Effector memory CD4-positive, alpha-beta T cell (primary cell): ENCODE data around the gene SLC1A7.

Experiments used
- DNase-seq, 3 donors: peaks; one replicate each; pipeline ENCODE4 v3.0.0-alpha.2; 2020
- H3K27ac ChIP-seq: 2 replicates; pipeline ENCODE4 v1.7.0; 2013; ENCODE audit warnings: mild to moderate bottlenecking, low read length, moderate library complexity; ENCODE audit not compliant: insufficient read depth, poor library complexity, severe bottlenecking
- H3K27me3 ChIP-seq: replicated peaks from 2 replicates; pipeline ENCODE4 v1.7.0; 2013; ENCODE audit warnings: mild to moderate bottlenecking, low read length; ENCODE audit not compliant: insufficient read depth, control insufficient read depth, poor library complexity, severe bottlenecking
- H3K36me3 ChIP-seq: 2 replicates; pipeline ENCODE4 v1.7.0; 2013; ENCODE audit warnings: mild to moderate bottlenecking, low read length, moderate library complexity; ENCODE audit not compliant: control insufficient read depth, insufficient read depth
- H3K4me1 ChIP-seq: 2 replicates; pipeline ENCODE4 v1.7.0; 2013; ENCODE audit warnings: low read length, mild to moderate bottlenecking; ENCODE audit not compliant: control insufficient read depth, insufficient read depth, poor library complexity, severe bottlenecking
- H3K4me3 ChIP-seq: 2 replicates; pipeline ENCODE4 v1.7.0; 2013; ENCODE audit warnings: low read length, low read depth, mild to moderate bottlenecking; ENCODE audit not compliant: insufficient read depth, poor library complexity, severe bottlenecking
- H3K9me3 ChIP-seq: 2 replicates; pipeline ENCODE4 v1.7.0; 2013; ENCODE audit warnings: mild to moderate bottlenecking, low read length, moderate library complexity; ENCODE audit not compliant: control insufficient read depth

Gene SLC1A7

DNA sequence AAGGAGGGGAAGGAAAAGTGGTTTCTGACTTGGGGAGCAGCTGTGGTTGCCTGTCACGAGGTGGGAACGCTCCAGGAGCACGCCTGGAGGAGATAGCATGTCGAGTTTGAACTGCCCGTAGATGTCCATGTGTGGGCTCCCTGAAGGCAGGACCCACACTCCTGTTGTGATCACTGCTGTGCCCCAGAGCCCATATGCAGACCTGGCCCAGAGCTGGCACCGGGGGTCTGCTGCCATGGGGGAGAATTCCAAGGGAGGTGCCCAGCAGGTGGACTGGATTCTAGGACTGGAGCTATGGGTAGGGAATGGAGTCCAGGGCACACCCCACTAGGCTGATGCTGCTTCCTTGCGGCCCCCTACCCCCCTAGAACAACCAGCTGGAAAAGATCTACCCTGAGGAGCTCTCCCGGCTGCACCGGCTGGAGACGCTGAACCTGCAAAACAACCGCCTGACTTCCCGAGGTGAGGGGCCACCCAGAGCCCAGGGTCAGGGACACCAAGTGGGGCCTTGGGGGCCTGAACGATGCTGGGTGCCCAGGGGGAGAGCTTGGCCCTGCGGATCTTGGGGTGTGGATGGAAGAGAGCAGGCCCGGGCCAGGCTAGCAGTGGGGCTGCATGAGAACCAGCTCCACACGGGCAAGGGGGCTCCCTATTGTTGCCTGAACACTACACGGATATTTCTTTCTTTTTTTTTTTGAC, 71.1 kb downstream of the SLC1A7 start:
- no peak for DNase-seq
- Histone ChIP-seq H3K9me3 (no peaks in the 10 kb centered on the region), H3K4me1 (no peaks in the 10 kb centered on the region), H3K4me3 (no peak overlapping the region), H3K27me3 (no peaks in the 10 kb centered on the region), H3K27ac (no peak overlapping the region), H3K36me3 (no peaks in the 10 kb centered on the region)

DNA sequence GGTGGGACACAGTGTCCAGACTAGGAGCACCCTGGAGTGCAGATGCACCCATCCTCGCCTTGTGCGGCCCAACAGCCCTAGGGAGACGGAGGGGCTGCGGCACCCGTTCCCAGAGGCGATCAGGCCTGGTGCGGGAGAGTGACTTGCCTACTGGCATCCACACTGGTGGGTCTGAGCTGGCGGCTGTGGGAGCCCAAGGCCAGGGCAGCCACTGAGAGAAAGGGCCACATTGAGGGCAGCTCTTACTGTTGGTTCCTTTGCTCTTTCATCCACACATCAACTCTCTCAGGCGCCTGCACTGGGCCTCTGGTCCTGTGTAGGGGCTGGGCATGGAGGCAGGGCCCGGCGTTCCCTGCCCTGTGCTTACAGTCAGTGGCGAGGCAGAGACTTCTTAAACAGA, 71.8 kb downstream of the SLC1A7 start:
- no peaks in the 10 kb centered on the region for H3K36me3 ChIP-seq
- H3K27ac ChIP-seq, result no peak overlapping the region
- DNase-seq, result no peak
- H3K4me3 ChIP-seq, result no peak overlapping the region
- no peaks in the 10 kb centered on the region for H3K9me3 ChIP-seq
- H3K27me3 ChIP-seq, result no peaks in the 10 kb centered on the region
- H3K4me1 ChIP-seq, result no peaks in the 10 kb centered on the region

DNA sequence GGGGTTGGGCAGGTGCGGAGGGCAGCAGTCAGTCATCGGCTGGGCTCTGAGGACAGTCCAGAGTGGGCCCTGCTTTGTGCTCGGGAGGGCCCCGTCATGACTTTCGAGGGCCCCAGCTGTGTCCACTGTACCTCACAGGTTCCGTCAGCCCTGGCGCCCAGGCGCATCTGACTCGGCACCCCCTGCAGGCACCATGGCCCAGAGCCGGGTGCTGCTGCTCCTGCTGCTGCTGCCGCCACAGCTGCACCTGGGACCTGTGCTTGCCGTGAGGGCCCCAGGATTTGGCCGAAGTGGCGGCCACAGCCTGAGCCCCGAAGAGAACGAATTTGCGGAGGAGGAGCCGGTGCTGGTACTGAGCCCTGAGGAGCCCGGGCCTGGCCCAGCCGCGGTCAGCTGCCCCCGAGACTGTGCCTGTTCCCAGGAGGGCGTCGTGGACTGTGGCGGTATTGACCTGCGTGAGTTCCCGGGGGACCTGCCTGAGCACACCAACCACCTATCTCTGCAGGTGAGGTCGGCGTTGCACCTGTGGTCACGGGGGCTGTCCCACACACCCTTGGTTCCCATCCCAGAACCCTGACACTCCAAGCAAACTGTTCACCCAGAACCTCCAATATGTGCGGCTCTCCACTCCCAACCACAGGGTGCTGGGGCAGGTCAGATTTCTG, 72.6 kb downstream of the SLC1A7 start:
- Histone ChIP-seq H3K27ac (no peak overlapping the region), H3K36me3 (no peaks in the 10 kb centered on the region), H3K4me3 (no peak overlapping the region), H3K9me3 (no peaks in the 10 kb centered on the region), H3K27me3 (no peaks in the 10 kb centered on the region), H3K4me1 (no peaks in the 10 kb centered on the region)
- no peak for DNase-seq

DNA sequence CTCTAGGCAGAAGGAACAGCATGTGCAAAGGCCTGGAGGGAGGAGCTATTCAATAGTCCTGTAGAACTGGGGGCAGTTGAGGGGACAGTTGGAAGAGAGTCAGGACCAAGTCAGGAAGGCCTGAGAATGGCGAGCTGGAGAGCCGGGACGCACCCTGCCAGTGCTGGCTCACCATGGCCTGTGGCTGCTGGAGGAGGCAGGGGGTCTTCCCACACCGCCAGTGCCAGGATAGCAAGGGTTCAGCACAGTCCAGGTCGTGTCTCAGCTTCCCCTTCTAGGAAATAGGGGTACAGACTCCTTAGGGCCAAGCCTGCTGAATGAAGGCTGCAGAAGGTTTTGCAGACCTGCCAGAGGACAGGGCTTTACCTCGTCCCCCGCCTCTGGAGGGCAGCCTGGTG, 73.2 kb downstream of the SLC1A7 start:
- no peak for DNase-seq
- Histone ChIP-seq H3K4me3 (no peak overlapping the region), H3K27me3 (no peaks in the 10 kb centered on the region), H3K4me1 (no peaks in the 10 kb centered on the region), H3K36me3 (no peaks in the 10 kb centered on the region), H3K9me3 (no peaks in the 10 kb centered on the region), H3K27ac (no peak overlapping the region)

DNA sequence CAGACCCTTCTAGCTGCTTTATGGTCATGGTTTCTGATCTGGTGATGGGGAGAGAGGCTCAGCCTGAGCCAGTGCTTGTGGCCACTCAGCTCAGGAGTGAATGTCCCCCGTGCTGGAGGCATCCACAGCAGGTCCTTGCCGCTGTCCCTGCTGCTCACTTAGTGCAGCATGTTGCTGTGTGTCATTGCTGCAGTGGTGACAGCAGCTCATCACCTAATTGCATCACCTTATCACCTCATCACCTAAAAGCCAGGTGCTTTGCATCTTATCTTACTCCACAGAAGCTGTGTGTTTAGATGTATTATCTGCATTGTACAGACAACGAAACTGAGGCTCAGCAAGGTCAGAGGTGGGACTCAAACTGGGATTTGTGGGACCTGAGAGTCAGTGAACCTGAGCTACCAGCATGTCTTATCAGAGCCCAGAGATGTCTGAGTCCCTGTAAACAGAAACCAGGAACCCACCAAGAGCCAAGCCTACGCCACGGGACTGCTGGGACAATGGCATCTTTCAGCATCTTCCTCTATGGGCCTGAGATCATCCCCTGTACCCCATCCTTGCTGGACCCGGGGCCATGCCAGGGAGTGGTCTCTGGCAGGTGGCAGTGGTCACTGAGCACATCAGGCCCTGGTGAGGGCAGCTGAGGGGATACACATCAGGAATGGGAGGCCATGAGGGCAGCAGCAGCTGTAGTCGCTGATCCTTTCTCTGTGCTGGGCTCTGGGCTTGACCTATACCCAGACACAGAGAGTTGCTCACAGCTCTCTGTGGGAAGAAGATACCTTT, 73.9 kb downstream of the SLC1A7 start:
- Histone ChIP-seq H3K4me3 (no peak overlapping the region), H3K4me1 (no peaks in the 10 kb centered on the region)
- no peak for DNase-seq

DNA sequence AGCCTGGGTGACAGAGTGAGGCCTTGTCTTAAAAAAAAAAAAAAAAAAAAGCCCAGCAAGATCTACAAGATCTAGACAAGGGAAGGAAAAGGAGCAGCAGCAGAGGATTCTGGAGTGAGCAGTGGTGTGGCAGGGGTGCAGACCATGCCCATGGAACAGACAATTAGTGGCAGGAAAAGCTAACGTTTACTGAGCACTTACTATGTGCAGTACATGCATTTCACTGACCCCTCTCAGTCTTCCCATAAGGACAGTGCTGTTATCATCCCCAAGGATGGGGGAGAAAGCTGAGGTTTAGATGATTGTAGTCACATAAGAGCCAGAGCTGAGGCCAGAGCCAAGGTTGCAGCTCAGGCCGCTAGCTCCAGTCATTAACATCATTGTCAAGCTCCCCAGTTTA, 74.6 kb downstream of the SLC1A7 start:
- no peak overlapping the region for H3K27ac ChIP-seq
- no peak for DNase-seq
- H3K36me3 ChIP-seq, result no peaks in the 10 kb centered on the region
- H3K4me1 ChIP-seq, result peaks cover 2% of the 10 kb centered on the region
- no peak overlapping the region for H3K4me3 ChIP-seq
- H3K27me3 ChIP-seq, result peaks cover 10% of the 10 kb centered on the region
- no peaks in the 10 kb centered on the region for H3K9me3 ChIP-seq

More for the DNA sequence above, 73.9 kb downstream of the SLC1A7 start:
- H3K27me3 ChIP-seq, result peaks cover 4% of the 10 kb centered on the region
- H3K36me3 ChIP-seq, result no peaks in the 10 kb centered on the region
- no peak overlapping the region for H3K27ac ChIP-seq
- H3K9me3 ChIP-seq, result no peaks in the 10 kb centered on the region

DNA sequence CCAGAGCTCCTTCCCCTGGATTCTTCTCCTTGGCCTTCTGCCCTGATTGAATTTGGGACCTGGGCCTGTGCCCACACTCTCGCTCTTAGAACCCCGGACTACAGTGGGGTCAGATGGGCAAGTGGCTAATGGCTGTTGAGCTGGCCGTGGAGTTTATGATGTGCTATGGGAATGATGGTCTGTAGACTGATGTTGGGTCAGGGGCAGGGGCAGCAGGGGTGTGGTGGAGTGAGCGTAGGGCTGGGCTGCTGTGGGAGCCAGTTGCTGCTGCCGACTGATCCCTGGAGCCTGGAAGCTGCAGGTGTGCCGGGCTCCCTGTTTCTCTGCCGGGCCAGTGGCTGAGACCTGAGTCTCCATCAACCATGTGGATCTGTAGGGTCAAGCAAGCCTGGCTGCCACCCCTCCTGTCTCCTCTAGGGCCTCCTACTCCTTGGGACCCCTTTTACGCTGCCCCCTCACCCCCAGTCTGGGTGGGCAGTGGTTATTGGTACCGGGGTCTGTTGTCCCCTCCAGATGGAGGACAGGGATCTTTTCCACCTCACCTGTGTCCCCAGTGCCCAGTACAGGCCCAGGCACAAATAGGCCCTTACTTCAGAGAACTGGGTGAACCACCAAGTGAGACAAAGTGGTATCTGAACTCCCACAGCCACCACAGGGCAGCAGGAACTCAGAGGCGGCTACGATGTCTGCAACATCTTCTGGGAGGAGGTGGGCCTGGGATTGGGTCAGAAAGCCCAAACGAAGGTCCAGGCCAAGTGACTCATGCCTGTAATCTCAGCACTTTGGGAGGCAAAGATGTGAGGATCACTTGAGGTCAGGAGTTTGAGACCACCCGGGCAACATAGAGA, 75.3 kb downstream of the SLC1A7 start:
- DNase-seq, result no peak
- no peak overlapping the region for H3K4me3 ChIP-seq
- no peaks in the 10 kb centered on the region for H3K36me3 ChIP-seq
- H3K4me1 ChIP-seq, result peaks cover 10% of the 10 kb centered on the region
- no peak overlapping the region for H3K27ac ChIP-seq
- H3K27me3 ChIP-seq, result peaks cover 18% of the 10 kb centered on the region
- H3K9me3 ChIP-seq, result no peaks in the 10 kb centered on the region

DNA sequence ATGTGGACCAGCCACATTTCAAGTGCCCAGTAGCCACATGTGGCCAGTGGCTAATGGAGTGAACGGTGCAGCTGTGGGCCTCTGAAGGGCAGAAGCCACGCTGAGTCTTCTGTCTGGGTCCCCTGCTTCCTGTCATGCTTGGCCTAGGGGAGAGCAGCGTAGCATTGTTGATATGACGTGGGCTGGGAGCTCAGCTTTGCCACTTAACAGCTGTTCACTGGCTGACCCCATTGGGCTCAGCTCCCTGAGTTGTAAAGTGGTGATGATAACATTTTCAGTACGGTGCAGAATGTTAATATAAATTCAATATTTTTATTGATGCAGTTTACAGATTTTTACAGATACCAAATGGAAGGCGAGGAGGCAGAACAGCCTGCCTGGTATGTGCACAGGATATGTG, 76.0 kb downstream of the SLC1A7 start:
- Histone ChIP-seq H3K4me3 (no peak overlapping the region), H3K27me3 (peaks cover 22% of the 10 kb centered on the region), H3K27ac (no peak overlapping the region), H3K36me3 (no peaks in the 10 kb centered on the region), H3K9me3 (no peaks in the 10 kb centered on the region), H3K4me1 (peaks cover 10% of the 10 kb centered on the region)
- DNase-seq, result no peak

DNA sequence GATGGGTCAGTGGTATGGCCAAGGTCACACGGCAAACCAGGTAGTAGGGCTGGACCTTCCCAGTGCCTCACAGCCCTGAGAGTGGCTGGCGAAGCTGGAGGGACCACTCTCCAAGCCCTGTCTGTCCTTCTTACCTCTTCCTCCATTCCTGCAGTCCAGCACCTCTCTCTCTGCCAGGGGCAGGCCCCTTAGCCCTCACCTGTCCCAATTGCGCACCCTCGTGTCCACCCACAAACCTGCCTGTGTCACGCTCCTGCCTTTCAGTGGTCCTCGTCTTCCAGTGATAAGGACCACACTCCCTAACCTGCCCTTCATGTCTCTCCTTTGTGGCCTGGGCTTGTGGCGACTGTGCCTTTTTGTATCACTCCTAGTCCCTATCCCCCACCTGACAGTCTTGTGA, 77.0 kb downstream of the SLC1A7 start:
- DNase-seq, result no peak
- peaks cover 10% of the 10 kb centered on the region for H3K4me1 ChIP-seq
- H3K4me3 ChIP-seq, result no peak overlapping the region
- peaks cover 23% of the 10 kb centered on the region for H3K27me3 ChIP-seq
- H3K36me3 ChIP-seq, result no peaks in the 10 kb centered on the region
- H3K27ac ChIP-seq, result no peak overlapping the region
- H3K9me3 ChIP-seq, result no peaks in the 10 kb centered on the region
